Measurements from ENCODE around the gene NPAS3.

GRCh38 chr14:33375786-33376185 is 437.1 kb downstream of the NPAS3 start:
- TF ChIP-seq POLR2A (IDR thresholded peaks at IDR 0.05; ENCODE audit: low read depth, low read length) = no peak
- TF ChIP-seq POLR2AphosphoS5 (IDR thresholded peaks at IDR 0.05; ENCODE audit: low read depth, low read length) = no peak
- no peak for TF ChIP-seq SPI1 (IDR thresholded peaks at IDR 0.05; ENCODE audit: low read depth, low read length)
- TF ChIP-seq TAF1 (IDR thresholded peaks at IDR 0.05; ENCODE audit: low read depth, low read length) = no peak
- no peak for TF ChIP-seq PAX5 (IDR thresholded peaks at IDR 0.05; ENCODE audit: insufficient read depth, low read length, severe bottlenecking)
